Left ventricle myocardium inferior (tissue), 1 donor: Measurements from ENCODE around the gene HAUS1. TPM values are rescaled to one million over a fixed set of nuclear protein-coding genes. Genes with fewer than 3 reads are reported as not detected.

Source experiments
- DNase-seq: peaks from one replicate; pipeline ENCODE4 v3.0.0-alpha.2; 2020
- H3K27ac ChIP-seq: fragments of 200-600 bp; replicated peaks from 2 replicates; pipeline ENCODE4 v1.8.0; 2021
- H3K27me3 ChIP-seq: fragments of 200-600 bp; 2 replicates; pipeline ENCODE4 v1.8.0; 2021; ENCODE audit warnings: low read depth
- H3K36me3 ChIP-seq: fragments of 200-600 bp; 2 replicates; pipeline ENCODE4 v1.8.0; 2021
- H3K4me1 ChIP-seq: fragments of 200-600 bp; 2 replicates; pipeline ENCODE4 v1.8.0; 2021
- H3K4me3 ChIP-seq: fragments of 200-600 bp; 2 replicates; pipeline ENCODE4 v1.8.0; 2021; ENCODE audit warnings: mild to moderate bottlenecking, moderate library complexity
- H3K9me3 ChIP-seq: fragments of 200-600 bp; replicated peaks from 2 replicates; pipeline ENCODE4 v1.8.0; 2021
- intact Hi-C: fragments of 100-400 bp; cut with micrococcal nuclease; formaldehyde crosslinking; loops from one replicate; pipeline ENCODE4 v1.11.0; 2022
- total RNA-seq: library from RNA; stranded (reverse); fragmentation: NEBNext Ultra II Directional; extraction: Animal tissue kit (Norgen Biotek cat#: 25700); gene quantifications from one replicate; pipeline ENCODE4 v1.2.1, GENCODE V29; 2021
- TF ChIP-seq, protein P1 (sequence below): fragments of 200-600 bp; IDR thresholded peaks from 2 replicates; pipeline ENCODE4 v1.8.0; 2021; ENCODE audit warnings: antibody characterized with exemption, mild to moderate bottlenecking, borderline replicate concordance
- donor health status: DM: no; HTN: yes; CAD: no; lungs with severe emphysema.

HAUS1 gene
- total RNA-seq, 1 donor from 2014 or later: 6.4 TPM

- intact Hi-C loops: no loop called here
- Histone ChIP-seq H3K4me1 (peaks cover 32% of the 10 kb centered on the region), H3K4me3 (no peak overlapping the region), H3K27ac (no peak overlapping the region), H3K27me3 (no peaks in the 10 kb centered on the region), H3K36me3 (no peaks in the 10 kb centered on the region), H3K9me3 (peaks cover 9% of the 10 kb centered on the region)
- no peak for DNase-seq
- TF ChIP-seq, protein P1, sequence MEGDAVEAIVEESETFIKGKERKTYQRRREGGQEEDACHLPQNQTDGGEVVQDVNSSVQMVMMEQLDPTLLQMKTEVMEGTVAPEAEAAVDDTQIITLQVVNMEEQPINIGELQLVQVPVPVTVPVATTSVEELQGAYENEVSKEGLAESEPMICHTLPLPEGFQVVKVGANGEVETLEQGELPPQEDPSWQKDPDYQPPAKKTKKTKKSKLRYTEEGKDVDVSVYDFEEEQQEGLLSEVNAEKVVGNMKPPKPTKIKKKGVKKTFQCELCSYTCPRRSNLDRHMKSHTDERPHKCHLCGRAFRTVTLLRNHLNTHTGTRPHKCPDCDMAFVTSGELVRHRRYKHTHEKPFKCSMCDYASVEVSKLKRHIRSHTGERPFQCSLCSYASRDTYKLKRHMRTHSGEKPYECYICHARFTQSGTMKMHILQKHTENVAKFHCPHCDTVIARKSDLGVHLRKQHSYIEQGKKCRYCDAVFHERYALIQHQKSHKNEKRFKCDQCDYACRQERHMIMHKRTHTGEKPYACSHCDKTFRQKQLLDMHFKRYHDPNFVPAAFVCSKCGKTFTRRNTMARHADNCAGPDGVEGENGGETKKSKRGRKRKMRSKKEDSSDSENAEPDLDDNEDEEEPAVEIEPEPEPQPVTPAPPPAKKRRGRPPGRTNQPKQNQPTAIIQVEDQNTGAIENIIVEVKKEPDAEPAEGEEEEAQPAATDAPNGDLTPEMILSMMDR: no peak
Observed at GRCh38 chr18:46069524-46069923, 34.7 kb upstream of the HAUS1 start.

GRCh38 chr18:46070232-46070631 is 34.0 kb upstream of the HAUS1 start:
- Histone ChIP-seq H3K9me3 (peaks cover 9% of the 10 kb centered on the region), H3K4me1 (peaks cover 32% of the 10 kb centered on the region), H3K27me3 (no peaks in the 10 kb centered on the region), H3K4me3 (no peak overlapping the region), H3K27ac (no peak overlapping the region), H3K36me3 (no peaks in the 10 kb centered on the region)
- intact Hi-C loops: no loop called here
- DNase-seq: no peak
- TF ChIP-seq, protein P1: no peak

- TF ChIP-seq, protein P1: no peak
- intact Hi-C loops: no loop called here
- Histone ChIP-seq H3K9me3 (peaks cover 9% of the 10 kb centered on the region), H3K4me1 (peaks cover 32% of the 10 kb centered on the region), H3K27ac (no peak overlapping the region), H3K4me3 (peak overlapping the region; percentile 76), H3K36me3 (no peaks in the 10 kb centered on the region), H3K27me3 (no peaks in the 10 kb centered on the region)
- no peak for DNase-seq
Observed at GRCh38 chr18:46070815-46071652, 33.2 kb upstream of the HAUS1 start.

- DNase-seq: peak; percentile 71
- Histone ChIP-seq H3K27me3 (no peaks in the 10 kb centered on the region), H3K27ac (no peak within 1 kb of the TSS), H3K36me3 (no peaks in the 10 kb centered on the region), H3K4me1 (peaks cover 32% of the 10 kb centered on the region), H3K9me3 (peaks cover 9% of the 10 kb centered on the region), H3K4me3 (peak within 1 kb of the TSS; percentile 76)
- TF ChIP-seq, protein P1: no peak
- intact Hi-C loops: no loop called here
Observed at GRCh38 chr18:46071653-46072375, 32.4 kb upstream of the HAUS1 start, which contains the start of gene PSTPIP2. PSTPIP2 (minus strand) TSS chr18:46072260; CDS start chr18:46072188, 72 bp downstream.

DNA sequence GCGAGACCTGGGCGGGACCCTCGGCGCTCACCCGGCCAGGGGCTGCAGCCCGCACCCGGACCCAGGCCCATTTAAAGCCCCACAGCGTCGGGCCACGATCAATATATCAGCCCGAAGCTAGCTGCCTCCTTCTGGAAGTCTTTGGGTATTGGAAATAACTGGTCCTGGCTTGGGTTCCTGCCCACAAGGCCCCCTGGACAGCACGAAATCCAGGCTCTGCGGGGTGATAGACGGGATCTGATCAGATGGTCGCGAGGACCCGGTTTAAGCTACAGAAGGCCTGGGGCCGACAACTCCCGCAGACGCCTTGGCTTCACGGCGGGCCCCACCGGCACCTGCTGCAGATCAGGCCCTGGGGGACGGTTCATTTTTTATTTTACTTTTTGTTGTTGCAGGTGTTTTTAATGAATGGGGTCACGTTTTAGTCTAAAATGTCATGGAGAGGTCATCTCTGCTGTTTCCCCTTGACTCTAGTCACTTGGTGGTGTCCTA is 31.8 kb upstream of the HAUS1 start:
- Histone ChIP-seq H3K4me3 (peak overlapping the region; percentile 76), H3K27me3 (no peaks in the 10 kb centered on the region), H3K4me1 (peaks cover 33% of the 10 kb centered on the region), H3K9me3 (peaks cover 9% of the 10 kb centered on the region), H3K27ac (no peak overlapping the region), H3K36me3 (peaks cover 2% of the 10 kb centered on the region)
- TF ChIP-seq, protein P1: no peak
- intact Hi-C loops: no loop called here
- no peak for DNase-seq
